ENCODE results near the gene SUB1. TPM values are rescaled to one million over a fixed set of nuclear protein-coding genes. Genes with fewer than 3 reads are reported as not detected.
"Not testable (repeated sequence)": the region's sequence is repeated elsewhere in the genome, so short reads cannot be mapped to it uniquely, and the experiment has no call there.

Gene SUB1
- total RNA-seq, 4 donors from 2014 or later = 128 to 174 (median 137) TPM

DNA sequence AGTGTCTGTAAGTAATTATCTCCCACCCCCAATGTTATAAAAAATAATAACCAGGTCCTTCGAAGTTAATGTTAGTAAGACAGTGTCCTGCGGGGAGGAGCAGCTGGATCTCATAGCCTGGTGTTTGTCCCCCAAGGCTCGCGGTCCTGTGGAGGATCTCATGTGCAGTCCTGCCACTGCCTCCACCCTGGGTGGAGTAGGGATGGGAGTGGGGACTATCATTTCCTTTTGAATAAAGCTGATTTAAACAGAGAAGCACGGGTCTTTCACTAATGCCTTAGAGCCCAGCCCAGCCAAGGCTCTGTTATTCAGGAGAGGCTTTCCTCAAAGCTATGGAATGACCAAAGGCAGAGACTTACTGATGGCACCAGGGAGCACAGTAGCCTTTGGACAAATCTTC is 40.2 kb downstream of the SUB1 start:
- H3K27me3 ChIP-seq = no peaks in the 10 kb centered on the region
- WGBS = 79% methylated on average over 5 of the region's 5 CpGs

DNA sequence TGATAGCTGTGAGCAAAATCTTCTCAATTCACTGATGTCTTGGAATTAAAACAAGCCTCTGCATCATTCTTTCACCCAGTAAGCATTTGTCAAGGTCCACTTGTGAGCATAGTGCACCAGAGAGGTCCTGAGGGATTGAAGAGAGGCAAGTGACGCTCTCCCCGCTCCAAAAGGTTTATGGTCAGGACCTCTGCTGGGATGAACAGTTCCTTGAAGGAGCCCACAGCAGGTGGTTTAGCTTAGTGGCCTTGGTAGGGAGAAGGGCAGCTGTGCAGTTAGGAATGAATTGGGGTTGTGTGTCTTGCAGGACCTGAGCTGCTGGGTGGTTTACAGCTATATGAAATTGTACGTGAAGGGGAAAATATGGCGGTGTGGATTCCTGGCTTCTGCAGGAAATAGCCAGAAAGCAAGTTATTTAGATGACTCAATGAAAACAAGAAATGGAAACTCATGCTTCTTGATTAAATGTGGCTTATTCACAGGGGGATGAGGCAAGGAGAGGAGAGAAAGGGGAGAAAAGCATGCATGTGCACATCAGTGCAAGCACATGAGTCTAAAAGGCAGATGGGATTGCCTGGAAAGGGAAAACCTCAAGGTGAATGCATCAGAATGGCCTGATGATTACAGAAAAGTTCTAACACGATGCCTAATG is 42.0 kb downstream of the SUB1 start:
- no peaks in the 10 kb centered on the region for H3K27me3 ChIP-seq
- DNase-seq (ENCODE audit: low spot score in 2 of 2) = no peak
- no peaks in the 10 kb centered on the region for H3K36me3 ChIP-seq
- WGBS = 90% methylated on average over 5 of the region's 5 CpGs
- H3K9me3 ChIP-seq = no peaks in the 10 kb centered on the region
- TF ChIP-seq, protein P1, sequence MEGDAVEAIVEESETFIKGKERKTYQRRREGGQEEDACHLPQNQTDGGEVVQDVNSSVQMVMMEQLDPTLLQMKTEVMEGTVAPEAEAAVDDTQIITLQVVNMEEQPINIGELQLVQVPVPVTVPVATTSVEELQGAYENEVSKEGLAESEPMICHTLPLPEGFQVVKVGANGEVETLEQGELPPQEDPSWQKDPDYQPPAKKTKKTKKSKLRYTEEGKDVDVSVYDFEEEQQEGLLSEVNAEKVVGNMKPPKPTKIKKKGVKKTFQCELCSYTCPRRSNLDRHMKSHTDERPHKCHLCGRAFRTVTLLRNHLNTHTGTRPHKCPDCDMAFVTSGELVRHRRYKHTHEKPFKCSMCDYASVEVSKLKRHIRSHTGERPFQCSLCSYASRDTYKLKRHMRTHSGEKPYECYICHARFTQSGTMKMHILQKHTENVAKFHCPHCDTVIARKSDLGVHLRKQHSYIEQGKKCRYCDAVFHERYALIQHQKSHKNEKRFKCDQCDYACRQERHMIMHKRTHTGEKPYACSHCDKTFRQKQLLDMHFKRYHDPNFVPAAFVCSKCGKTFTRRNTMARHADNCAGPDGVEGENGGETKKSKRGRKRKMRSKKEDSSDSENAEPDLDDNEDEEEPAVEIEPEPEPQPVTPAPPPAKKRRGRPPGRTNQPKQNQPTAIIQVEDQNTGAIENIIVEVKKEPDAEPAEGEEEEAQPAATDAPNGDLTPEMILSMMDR (IDR thresholded peaks at IDR 0.05) = no peak
- no peak for TF ChIP-seq POLR2A (IDR thresholded peaks at IDR 0.05)
- no peak for TF ChIP-seq POLR2AphosphoS5 (IDR thresholded peaks at IDR 0.05)
- TF ChIP-seq EP300 (IDR thresholded peaks at IDR 0.05) = no peak
- no peaks in the 10 kb centered on the region for H3K4me1 ChIP-seq
- no peak overlapping the region for H3K27ac ChIP-seq
- no peak overlapping the region for H3K4me3 ChIP-seq

More for the DNA sequence above, 40.2 kb downstream of the SUB1 start:
- H3K9me3 ChIP-seq = no peaks in the 10 kb centered on the region
- no peaks in the 10 kb centered on the region for H3K4me1 ChIP-seq
- DNase-seq (ENCODE audit: low spot score in 2 of 2) = no peak
- no peak overlapping the region for H3K27ac ChIP-seq
- TF ChIP-seq POLR2A (IDR thresholded peaks at IDR 0.05) = no peak
- no peak for TF ChIP-seq EP300 (IDR thresholded peaks at IDR 0.05)
- TF ChIP-seq, protein P1 (IDR thresholded peaks at IDR 0.05) = no peak
- TF ChIP-seq POLR2AphosphoS5 (IDR thresholded peaks at IDR 0.05) = no peak
- H3K4me3 ChIP-seq = no peak overlapping the region
- no peaks in the 10 kb centered on the region for H3K36me3 ChIP-seq

DNA sequence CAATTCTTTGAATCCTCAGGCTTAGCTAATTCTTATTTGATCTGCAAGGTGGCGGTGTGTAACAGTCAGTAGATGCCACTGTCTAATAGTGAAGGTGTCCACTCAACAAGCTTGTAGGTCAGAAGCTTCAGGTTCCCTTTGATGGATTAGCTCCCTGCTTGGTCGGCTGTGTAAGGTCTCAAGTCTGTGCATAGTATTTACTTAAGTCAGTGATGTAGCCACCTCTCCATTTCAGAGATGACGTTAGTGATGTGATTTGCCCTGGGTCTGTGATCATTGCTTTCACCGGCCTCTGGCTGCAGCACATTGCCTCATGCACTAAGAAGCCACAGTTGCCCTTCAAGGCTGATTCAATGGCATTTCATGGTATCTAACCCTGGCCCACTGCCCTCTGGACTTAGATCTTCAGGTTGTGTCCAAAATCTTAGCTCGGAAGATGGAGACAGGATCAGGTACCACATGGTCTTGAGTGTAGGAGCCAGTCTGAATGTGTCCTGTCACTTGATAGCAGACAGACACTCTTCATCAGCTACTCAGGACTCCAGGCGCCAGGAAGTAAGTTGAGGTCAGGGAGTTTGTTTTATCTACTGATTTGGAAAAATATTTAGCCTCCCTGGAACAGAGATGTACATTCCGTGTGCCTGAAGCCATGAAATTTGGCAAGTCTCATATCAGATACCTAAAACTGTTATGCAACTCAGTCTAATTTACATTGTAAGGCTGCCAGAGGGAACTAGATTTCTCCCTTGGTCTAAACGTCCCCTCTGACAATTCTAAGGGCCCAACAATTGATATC is 42.9 kb downstream of the SUB1 start:
- no peak for DNase-seq (ENCODE audit: low spot score in 2 of 2)
- Histone ChIP-seq H3K4me3 (no peak overlapping the region), H3K27me3 (no peaks in the 10 kb centered on the region), H3K27ac (no peak overlapping the region), H3K9me3 (no peaks in the 10 kb centered on the region), H3K36me3 (no peaks in the 10 kb centered on the region), H3K4me1 (no peaks in the 10 kb centered on the region)
- TF ChIP-seq, protein P1 (IDR thresholded peaks at IDR 0.05) = no peak
- TF ChIP-seq POLR2A (IDR thresholded peaks at IDR 0.05) (no peak), EP300 (IDR thresholded peaks at IDR 0.05) (no peak), POLR2AphosphoS5 (IDR thresholded peaks at IDR 0.05) (no peak)
- 68% methylated on average over 8 of the region's 8 CpGs for WGBS

DNA sequence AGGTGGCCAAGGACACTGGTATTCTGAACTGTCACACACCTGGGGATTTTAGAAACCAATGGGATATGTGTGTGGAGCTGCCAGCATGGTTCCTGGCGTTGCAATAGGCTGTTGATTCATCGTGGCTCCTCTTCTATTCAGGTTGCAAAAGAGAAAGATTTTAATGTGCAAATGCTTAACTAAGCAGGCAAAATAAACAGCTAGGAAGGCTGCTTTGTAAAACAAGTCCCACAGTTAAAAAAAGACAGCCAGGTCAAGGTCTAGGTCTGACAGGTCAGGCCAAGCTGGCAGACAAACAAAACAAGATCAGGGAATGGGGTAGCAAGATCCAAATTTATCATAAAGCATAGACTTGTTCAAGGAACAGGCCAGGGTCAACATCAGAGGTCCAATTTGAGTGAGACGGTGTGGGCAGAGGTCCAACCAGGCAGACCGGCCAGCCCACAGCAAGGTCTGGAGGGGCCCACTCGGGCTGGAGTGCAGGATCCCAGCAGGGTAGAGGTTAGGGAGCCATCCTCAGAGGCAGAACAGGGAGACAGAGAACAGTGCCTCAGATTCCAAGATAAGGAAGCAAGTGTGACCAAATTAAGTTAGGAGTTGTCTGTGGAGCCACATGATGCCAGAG is 45.6 kb downstream of the SUB1 start:
- WGBS = 86% methylated on average over 5 of the region's 5 CpGs

DNA sequence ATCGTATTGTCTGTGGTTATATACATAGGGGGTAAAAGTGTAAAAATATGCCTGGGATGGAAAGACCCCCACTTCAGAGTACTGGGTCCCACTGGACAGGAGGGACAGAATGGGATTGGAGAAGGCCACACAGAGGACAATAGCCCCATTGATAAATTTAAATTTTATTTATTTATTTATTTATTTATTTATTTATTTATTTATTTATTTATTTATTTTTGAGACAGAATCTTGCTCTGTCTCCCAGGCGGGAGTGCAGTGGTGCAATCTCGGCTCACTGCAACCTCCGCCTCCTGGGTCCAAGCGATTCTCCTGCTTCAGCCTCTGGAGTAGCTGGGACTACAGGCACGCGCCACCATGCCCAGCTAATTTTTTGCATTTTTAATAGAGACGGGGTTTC is 47.7 kb downstream of the SUB1 start:
- DNase-seq (ENCODE audit: low spot score in 2 of 2); H3K4me3 ChIP-seq; H3K27ac ChIP-seq; H3K9me3 ChIP-seq; H3K36me3 ChIP-seq; H3K4me1 ChIP-seq; H3K27me3 ChIP-seq: not testable (repeated sequence)
- WGBS = 93% methylated on average over 8 of the region's 8 CpGs

More for the DNA sequence above, 45.6 kb downstream of the SUB1 start:
- no peaks in the 10 kb centered on the region for H3K36me3 ChIP-seq
- TF ChIP-seq EP300 (IDR thresholded peaks at IDR 0.05) (no peak), POLR2AphosphoS5 (IDR thresholded peaks at IDR 0.05) (no peak), POLR2A (IDR thresholded peaks at IDR 0.05) (no peak)
- TF ChIP-seq, protein P1 (IDR thresholded peaks at IDR 0.05) = no peak
- no peaks in the 10 kb centered on the region for H3K27me3 ChIP-seq
- H3K27ac ChIP-seq = no peak overlapping the region
- no peak overlapping the region for H3K4me3 ChIP-seq
- no peaks in the 10 kb centered on the region for H3K4me1 ChIP-seq
- DNase-seq (ENCODE audit: low spot score in 2 of 2) = no peak
- no peaks in the 10 kb centered on the region for H3K9me3 ChIP-seq
